CD4-positive, alpha-beta T cell treated with Interleukin-1 beta for 1 hour (primary cell): ENCODE measurements around the gene DEAF1.

Experiments
- DNase-seq, 2 donors: peaks; one replicate each; pipeline ENCODE4 v3.0.0-alpha.2; 2020 to 2022

The DEAF1 gene

GRCh38 chr11:623999-624704, 70.9 kb downstream of the DEAF1 start:
- DNase-seq, result no peak

GRCh38 chr11:623349-623869, 71.6 kb downstream of the DEAF1 start:
- DNase-seq, result no peak

- DNase-seq, result no peak
These were observed 73.2 kb downstream of the DEAF1 start for GRCh38 chr11:621838-622237.

GRCh38 chr11:620935-621814, 73.8 kb downstream of the DEAF1 start:
- no peak for DNase-seq

GRCh38 chr11:620201-620600, 74.8 kb downstream of the DEAF1 start:
- DNase-seq, result no peak

- no peak for DNase-seq
These were observed 75.4 kb downstream of the DEAF1 start for GRCh38 chr11:619628-620050.

GRCh38 chr11:618856-619627, 76.0 kb downstream of the DEAF1 start:
- DNase-seq, result no peak

GRCh38 chr11:617912-618682, 76.9 kb downstream of the DEAF1 start:
- no peak for DNase-seq

GRCh38 chr11:617199-617911, 77.7 kb downstream of the DEAF1 start:
- no peak for DNase-seq

GRCh38 chr11:616320-617198, 78.5 kb downstream of the DEAF1 start:
- DNase-seq, result no peak

GRCh38 chr11:615504-616319, 79.3 kb downstream of the DEAF1 start, which contains the start of gene IRF7:
Gene IRF7, minus strand, starts transcription at chr11:615950. Its CDS starts 586 bp downstream, at chr11:615364.
- DNase-seq, result peak; percentile 87 to 92

- DNase-seq, result no peak
These were observed 80.2 kb downstream of the DEAF1 start for GRCh38 chr11:614623-615503.

GRCh38 chr11:614021-614622, 80.9 kb downstream of the DEAF1 start:
- peak in 1 of 2 donors; percentile 12 for DNase-seq

- DNase-seq, result peak; percentile 77 to 87
These were observed 81.6 kb downstream of the DEAF1 start for GRCh38 chr11:613369-613968.

GRCh38 chr11:612961-613300, 82.1 kb downstream of the DEAF1 start:
- no peak for DNase-seq

- peak in 1 of 2 donors; percentile 27 for DNase-seq
These were observed 82.6 kb downstream of the DEAF1 start for GRCh38 chr11:612201-612960.
